RWPE2 (cell line): Measurements from ENCODE around the gene SCARB1.

Experiments
- ATAC-seq: fragments of 200-7000 bp; cut with Tn5 transposase; 3 replicates; pipeline ENCODE4 v1.9.1; 2021; ENCODE audit warnings: low read depth
- DNase-seq: peaks from one replicate; pipeline ENCODE4 v3.0.0-alpha.2; 2020; ENCODE audit warnings: low spot score
- H3K27ac ChIP-seq: fragments of 450-650 bp; 2 replicates; pipeline ENCODE4 v1.5.1; 2017; ENCODE audit warnings: mild to moderate bottlenecking; ENCODE audit not compliant: poor library complexity, severe bottlenecking
- H3K27me3 ChIP-seq: fragments of 250-450 bp; sonication (Bioruptor Pico); 2 replicates; pipeline ENCODE4 v1.5.1; 2021; ENCODE audit warnings: mild to moderate bottlenecking, moderate library complexity; ENCODE audit not compliant: insufficient read depth, poor library complexity, severe bottlenecking
- H3K36me3 ChIP-seq: fragments of 250-450 bp; sonication (Bioruptor Pico); 2 replicates; pipeline ENCODE4 v1.5.1; 2020; ENCODE audit warnings: low read depth, mild to moderate bottlenecking, moderate library complexity
- H3K4me1 ChIP-seq: fragments of 250-450 bp; sonication (Bioruptor Pico); 2 replicates; pipeline ENCODE4 v1.5.1; 2021; ENCODE audit warnings: mild to moderate bottlenecking, moderate library complexity; ENCODE audit not compliant: insufficient read depth, poor library complexity, severe bottlenecking
- H3K4me3 ChIP-seq: fragments of 250-450 bp; sonication (Bioruptor Pico); 2 replicates; pipeline ENCODE4 v1.5.1; 2021; ENCODE audit warnings: mild to moderate bottlenecking, moderate library complexity; ENCODE audit not compliant: severe bottlenecking
- H3K9me3 ChIP-seq: fragments of 250-450 bp; sonication (Bioruptor Pico); 2 replicates; pipeline ENCODE4 v1.5.1; 2021; ENCODE audit warnings: mild to moderate bottlenecking, moderate library complexity; ENCODE audit not compliant: severe bottlenecking
- CTCF ChIP-seq: fragments of 450-650 bp; IDR thresholded peaks from one replicate; pipeline ENCODE4 v1.5.1; 2017; ENCODE audit warnings: mild to moderate bottlenecking, moderate library complexity; ENCODE audit not compliant: poor library complexity, severe bottlenecking

SCARB1 gene

GRCh38 chr12:124866883-124867400, 3.3 kb upstream of the SCARB1 start:
- H3K36me3 ChIP-seq: peaks cover 2% of the 10 kb centered on the region; the same call in 1 of the 2 replicates
- H3K27ac ChIP-seq: no peak overlapping the region
- ATAC-seq (no peak), DNase-seq (no peak)
- no peaks in the 10 kb centered on the region for H3K9me3 ChIP-seq
- no peak overlapping the region for H3K4me3 ChIP-seq
- TF ChIP-seq CTCF: no peak
- no peaks in the 10 kb centered on the region for H3K27me3 ChIP-seq
- H3K4me1 ChIP-seq: peaks cover 18% of the 10 kb centered on the region

- no peak for TF ChIP-seq CTCF
- H3K27me3 ChIP-seq: no peaks in the 10 kb centered on the region
- no peak overlapping the region for H3K27ac ChIP-seq
- H3K4me1 ChIP-seq: peaks cover 23% of the 10 kb centered on the region
- peaks cover 7% of the 10 kb centered on the region for H3K36me3 ChIP-seq
- DNase-seq (no peak), ATAC-seq (no peak)
- no peaks in the 10 kb centered on the region for H3K9me3 ChIP-seq
- H3K4me3 ChIP-seq: no peak overlapping the region
These were observed 2.7 kb upstream of the SCARB1 start for GRCh38 chr12:124866195-124866882.

- DNase-seq: no peak
- H3K9me3 ChIP-seq: no peaks in the 10 kb centered on the region
- ATAC-seq: no peak
- H3K4me3 ChIP-seq: no peak overlapping the region
- no peaks in the 10 kb centered on the region for H3K27me3 ChIP-seq
- peaks cover 13% of the 10 kb centered on the region for H3K36me3 ChIP-seq
- no peak for TF ChIP-seq CTCF
- peaks cover 27% of the 10 kb centered on the region for H3K4me1 ChIP-seq
- H3K27ac ChIP-seq: no peak overlapping the region
These were observed 2.1 kb upstream of the SCARB1 start for GRCh38 chr12:124865728-124866127.

- ATAC-seq (no peak), DNase-seq (no peak)
- TF ChIP-seq CTCF: no peak
- H3K27me3 ChIP-seq: no peaks in the 10 kb centered on the region
- peak overlapping the region; percentile 41 for H3K27ac ChIP-seq
- no peaks in the 10 kb centered on the region for H3K9me3 ChIP-seq
- peak overlapping the region; percentile 78 for H3K4me3 ChIP-seq
- peaks cover 26% of the 10 kb centered on the region for H3K36me3 ChIP-seq
- H3K4me1 ChIP-seq: peaks cover 27% of the 10 kb centered on the region
These were observed 675 bp upstream of the SCARB1 start for GRCh38 chr12:124864326-124864752.

- H3K27me3 ChIP-seq: no peaks in the 10 kb centered on the region
- ATAC-seq (peak; percentile 50), DNase-seq (no peak)
- peaks cover 31% of the 10 kb centered on the region for H3K36me3 ChIP-seq
- H3K4me1 ChIP-seq: peaks cover 27% of the 10 kb centered on the region
- peak overlapping the region; percentile 41 for H3K27ac ChIP-seq
- no peaks in the 10 kb centered on the region for H3K9me3 ChIP-seq
- no peak for TF ChIP-seq CTCF
- peak overlapping the region; percentile 78 for H3K4me3 ChIP-seq
These were observed 772 bp downstream of the SCARB1 start for GRCh38 chr12:124862768-124863415.
